Mesothelial cell of epicardium (in vitro differentiated cells): ENCODE results near the gene KIF3B. TPM values are rescaled to one million over a fixed set of nuclear protein-coding genes. Genes with fewer than 3 reads are reported as not detected.

ENCODE experiments used
- DNase-seq, 2 experiments: peaks; one replicate each; pipeline ENCODE4 v3.0.0; 2021; ENCODE audit warnings: low spot score in 2 of 2; ENCODE audit not compliant: unreplicated experiment in 2 of 2
- H3K27ac Mint-ChIP-seq: 2 replicates; pipeline ENCODE4 v1.8.0; 2021; ENCODE audit warnings: mixed read lengths
- H3K27me3 Mint-ChIP-seq: 2 replicates; pipeline ENCODE4 v1.8.0; 2021; ENCODE audit warnings: low read depth, mixed read lengths
- H3K36me3 Mint-ChIP-seq: 2 replicates; pipeline ENCODE4 v1.8.0; 2021; ENCODE audit warnings: mixed read lengths
- H3K4me1 Mint-ChIP-seq: 2 replicates; pipeline ENCODE4 v1.8.0; 2021; ENCODE audit warnings: mixed read lengths
- H3K4me3 Mint-ChIP-seq: 2 replicates; pipeline ENCODE4 v1.8.0; 2021; ENCODE audit warnings: mild to moderate bottlenecking, moderate library complexity, mixed read lengths
- H3K9me3 Mint-ChIP-seq: 2 replicates; pipeline ENCODE4 v1.8.0; 2021; ENCODE audit warnings: mixed read lengths
- total RNA-seq: library from RNA; stranded (reverse); gene quantifications from 3 replicates; pipeline ENCODE4 v1.2.1, GENCODE V29; 2021
- TF ChIP-seq, protein P1 (sequence below): fragments of 200-600 bp; sonication (generic); IDR thresholded peaks from one replicate; pipeline ENCODE4 v1.5.0; 2021; ENCODE audit warnings: antibody characterized with exemption; ENCODE audit not compliant: unreplicated experiment

Gene KIF3B
- total RNA-seq, 1 donor from 2014 or later = 21.1 TPM

GRCh38 chr20:32364554-32365208 lies 87.2 kb downstream of the KIF3B start:
- TF ChIP-seq, protein P1, sequence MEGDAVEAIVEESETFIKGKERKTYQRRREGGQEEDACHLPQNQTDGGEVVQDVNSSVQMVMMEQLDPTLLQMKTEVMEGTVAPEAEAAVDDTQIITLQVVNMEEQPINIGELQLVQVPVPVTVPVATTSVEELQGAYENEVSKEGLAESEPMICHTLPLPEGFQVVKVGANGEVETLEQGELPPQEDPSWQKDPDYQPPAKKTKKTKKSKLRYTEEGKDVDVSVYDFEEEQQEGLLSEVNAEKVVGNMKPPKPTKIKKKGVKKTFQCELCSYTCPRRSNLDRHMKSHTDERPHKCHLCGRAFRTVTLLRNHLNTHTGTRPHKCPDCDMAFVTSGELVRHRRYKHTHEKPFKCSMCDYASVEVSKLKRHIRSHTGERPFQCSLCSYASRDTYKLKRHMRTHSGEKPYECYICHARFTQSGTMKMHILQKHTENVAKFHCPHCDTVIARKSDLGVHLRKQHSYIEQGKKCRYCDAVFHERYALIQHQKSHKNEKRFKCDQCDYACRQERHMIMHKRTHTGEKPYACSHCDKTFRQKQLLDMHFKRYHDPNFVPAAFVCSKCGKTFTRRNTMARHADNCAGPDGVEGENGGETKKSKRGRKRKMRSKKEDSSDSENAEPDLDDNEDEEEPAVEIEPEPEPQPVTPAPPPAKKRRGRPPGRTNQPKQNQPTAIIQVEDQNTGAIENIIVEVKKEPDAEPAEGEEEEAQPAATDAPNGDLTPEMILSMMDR = no peak
- Mint-ChIP-seq H3K36me3 (peaks cover 2% of the 10 kb centered on the region), H3K27me3 (no peaks in the 10 kb centered on the region), H3K9me3 (no peaks in the 10 kb centered on the region), H3K4me1 (peaks cover 67% of the 10 kb centered on the region), H3K4me3 (no peak overlapping the region), H3K27ac (peak overlapping the region; percentile 14)
- no peak for DNase-seq

DNA sequence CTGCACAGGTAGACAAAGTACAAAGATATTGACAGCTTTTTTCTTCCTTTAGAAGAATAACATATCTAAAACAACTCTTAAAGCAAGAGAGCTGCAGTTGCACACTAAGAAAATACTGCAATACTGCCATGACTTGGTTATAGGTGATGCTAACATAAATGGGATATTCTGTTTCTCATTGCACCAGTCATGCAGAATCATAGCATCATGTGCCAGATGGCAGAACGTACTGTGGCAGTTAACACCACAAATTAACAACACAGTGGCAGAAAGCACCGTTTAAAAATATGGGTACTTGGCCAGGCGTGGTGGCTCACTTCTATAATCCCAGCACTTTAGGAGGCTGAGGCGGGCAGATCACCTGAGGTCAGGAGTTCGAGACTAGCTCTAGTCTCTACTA lies 88.1 kb downstream of the KIF3B start:
- no peak overlapping the region for H3K27ac Mint-ChIP-seq
- TF ChIP-seq, protein P1 = no peak
- H3K36me3 Mint-ChIP-seq = peaks cover 2% of the 10 kb centered on the region
- H3K27me3 Mint-ChIP-seq = no peaks in the 10 kb centered on the region
- DNase-seq = no peak
- H3K9me3 Mint-ChIP-seq = no peaks in the 10 kb centered on the region
- no peak overlapping the region for H3K4me3 Mint-ChIP-seq
- peaks cover 58% of the 10 kb centered on the region for H3K4me1 Mint-ChIP-seq

GRCh38 chr20:32366380-32366779 lies 88.9 kb downstream of the KIF3B start:
- Mint-ChIP-seq H3K4me1 (peaks cover 57% of the 10 kb centered on the region), H3K36me3 (peaks cover 2% of the 10 kb centered on the region), H3K27me3 (no peaks in the 10 kb centered on the region), H3K4me3 (no peak overlapping the region), H3K9me3 (no peaks in the 10 kb centered on the region), H3K27ac (no peak overlapping the region)
- DNase-seq = no peak
- TF ChIP-seq, protein P1 = no peak

- Mint-ChIP-seq H3K27ac (no peak overlapping the region), H3K36me3 (peaks cover 3% of the 10 kb centered on the region), H3K4me1 (peaks cover 39% of the 10 kb centered on the region), H3K4me3 (no peak overlapping the region), H3K9me3 (no peaks in the 10 kb centered on the region), H3K27me3 (no peaks in the 10 kb centered on the region)
- no peak for DNase-seq
- TF ChIP-seq, protein P1 = no peak
These were observed 90.9 kb downstream of the KIF3B start for GRCh38 chr20:32368323-32368722.

- peaks cover 33% of the 10 kb centered on the region for H3K4me1 Mint-ChIP-seq
- peaks cover 3% of the 10 kb centered on the region for H3K36me3 Mint-ChIP-seq
- H3K4me3 Mint-ChIP-seq = no peak overlapping the region
- no peak for DNase-seq
- H3K27ac Mint-ChIP-seq = peak overlapping the region; percentile 62
- H3K27me3 Mint-ChIP-seq = no peaks in the 10 kb centered on the region
- no peaks in the 10 kb centered on the region for H3K9me3 Mint-ChIP-seq
- TF ChIP-seq, protein P1 = no peak
These were observed 91.5 kb downstream of the KIF3B start for GRCh38 chr20:32368925-32369324.
